KBM-7 (cell line): ENCODE measurements around the gene ANO9.
"Not testable (repeated sequence)": the region's sequence is repeated elsewhere in the genome, so short reads cannot be mapped to it uniquely, and the experiment has no call there.

ENCODE experiments used
- DNase-seq: peaks from one replicate; pipeline ENCODE4 v3.0.0-alpha.2; 2015
- in situ Hi-C: fragments of 300-500 bp; cut with MboI; formaldehyde crosslinking; loops from 2 replicates; pipeline ENCODE4 v1.14.3; 2020; ENCODE audit warnings: low sequenced_read_pairs, low pct_unique_long_range_greater_than_20kb, mixed read lengths

ANO9 gene

DNA sequence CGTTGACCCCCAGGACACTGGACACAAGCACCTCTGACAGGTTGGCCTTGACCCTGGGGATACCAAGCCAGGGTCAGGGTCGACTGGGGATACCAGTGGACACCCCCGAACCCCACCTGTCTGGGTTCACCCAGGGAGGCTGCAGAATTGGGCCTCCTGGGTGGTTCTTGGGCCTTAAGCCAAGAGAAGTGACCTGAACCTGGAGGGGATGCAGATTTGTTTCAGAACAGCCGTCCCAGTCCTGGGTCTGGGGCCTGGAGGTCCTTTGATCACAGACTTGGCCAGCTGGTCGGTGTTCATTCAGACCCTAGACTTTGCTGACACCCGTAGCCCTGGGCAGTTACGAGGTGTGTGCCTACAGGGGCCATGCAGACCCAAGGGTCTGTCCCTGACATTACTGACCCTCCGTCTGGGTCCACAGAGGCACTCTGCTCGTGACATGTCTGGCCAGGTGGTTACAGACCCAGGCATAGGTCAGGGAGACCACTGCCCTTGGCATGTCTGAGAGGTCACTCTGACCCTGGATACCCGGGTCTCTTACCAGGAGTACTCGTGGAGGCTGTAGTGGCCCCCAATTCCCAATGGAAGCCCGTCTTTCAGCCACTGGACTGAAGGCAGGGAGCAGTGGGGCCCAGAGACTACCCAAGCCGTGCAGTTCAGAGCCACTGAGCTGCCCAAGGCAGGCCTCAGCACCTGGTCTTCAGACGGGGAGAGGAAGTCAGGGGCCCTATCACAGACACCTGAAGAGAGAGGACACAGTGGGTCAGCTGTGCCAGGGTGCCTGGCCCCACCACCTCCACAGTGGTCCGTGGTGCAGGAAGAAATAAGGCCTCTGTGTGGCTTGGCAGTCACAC lies 33.4 kb downstream of the ANO9 start:
- in situ Hi-C loops, result no loop called here
- DNase-seq, result no peak

DNA sequence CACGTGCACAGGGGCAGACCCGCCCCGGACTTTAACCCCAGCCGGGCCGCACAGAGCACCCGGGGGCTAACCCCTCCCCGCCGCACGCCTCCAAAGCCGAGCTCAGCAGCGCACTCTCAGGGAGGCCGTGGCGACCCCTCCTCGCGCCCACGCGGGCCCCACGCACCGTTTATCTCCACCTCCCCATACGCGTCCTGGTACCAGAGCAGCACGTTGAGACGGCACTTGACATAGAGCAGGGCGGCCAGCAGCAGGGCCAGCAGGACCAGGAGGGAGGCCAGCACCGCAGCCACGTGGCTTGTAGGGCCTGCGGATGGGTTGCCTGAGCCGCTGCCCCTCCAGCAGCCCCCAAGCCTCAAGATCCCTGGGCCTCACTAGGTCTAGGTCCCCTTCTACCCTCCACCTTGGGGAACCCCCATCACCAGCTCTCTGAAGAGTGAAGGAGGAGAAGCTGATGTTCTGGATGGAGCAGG lies 34.1 kb downstream of the ANO9 start:
- in situ Hi-C loops, result no loop called here
- no peak for DNase-seq

DNA sequence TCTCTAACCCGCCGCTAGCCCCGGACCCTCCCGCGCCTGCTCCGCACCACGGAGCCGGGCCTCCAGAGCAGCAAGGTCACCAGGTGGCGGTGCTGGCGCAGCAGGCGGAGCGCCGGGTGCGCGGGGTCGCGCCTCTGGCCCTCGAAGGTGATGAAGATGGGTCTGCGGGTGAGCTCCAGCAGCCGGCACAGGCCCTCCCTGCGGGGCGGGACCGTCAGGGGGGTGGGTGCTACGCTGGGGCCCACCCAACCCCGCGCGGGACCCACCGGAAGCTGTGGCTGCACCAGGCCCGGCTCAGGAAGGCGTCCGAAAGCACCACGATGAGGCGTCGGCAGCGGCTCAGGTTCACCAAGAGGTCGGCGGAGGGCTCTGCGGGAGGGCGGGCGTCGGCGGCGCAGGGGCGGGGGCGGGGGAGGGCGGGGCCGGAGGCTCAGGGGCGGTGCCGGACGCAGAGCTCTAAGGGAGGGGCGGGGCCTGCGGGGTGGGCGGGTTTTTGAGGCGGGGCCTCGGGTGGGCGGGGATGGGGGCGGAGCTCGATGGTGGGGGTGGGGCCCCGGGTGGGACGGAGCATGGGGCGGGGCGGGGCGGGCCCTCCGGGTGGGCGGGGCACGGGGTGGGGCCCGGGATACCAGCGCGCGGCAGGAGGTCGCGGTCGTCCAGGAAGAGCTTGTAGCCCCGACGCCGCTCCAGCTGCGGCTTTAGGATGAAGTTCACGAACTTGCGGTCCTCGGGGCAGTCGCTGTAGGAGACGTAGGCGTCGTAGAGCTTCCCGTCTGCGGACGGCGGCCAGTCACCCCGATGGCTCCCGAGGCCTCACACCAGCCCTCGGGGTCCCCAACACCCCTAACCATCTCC lies 34.8 kb downstream of the ANO9 start:
- peak; percentile 83 for DNase-seq

DNA sequence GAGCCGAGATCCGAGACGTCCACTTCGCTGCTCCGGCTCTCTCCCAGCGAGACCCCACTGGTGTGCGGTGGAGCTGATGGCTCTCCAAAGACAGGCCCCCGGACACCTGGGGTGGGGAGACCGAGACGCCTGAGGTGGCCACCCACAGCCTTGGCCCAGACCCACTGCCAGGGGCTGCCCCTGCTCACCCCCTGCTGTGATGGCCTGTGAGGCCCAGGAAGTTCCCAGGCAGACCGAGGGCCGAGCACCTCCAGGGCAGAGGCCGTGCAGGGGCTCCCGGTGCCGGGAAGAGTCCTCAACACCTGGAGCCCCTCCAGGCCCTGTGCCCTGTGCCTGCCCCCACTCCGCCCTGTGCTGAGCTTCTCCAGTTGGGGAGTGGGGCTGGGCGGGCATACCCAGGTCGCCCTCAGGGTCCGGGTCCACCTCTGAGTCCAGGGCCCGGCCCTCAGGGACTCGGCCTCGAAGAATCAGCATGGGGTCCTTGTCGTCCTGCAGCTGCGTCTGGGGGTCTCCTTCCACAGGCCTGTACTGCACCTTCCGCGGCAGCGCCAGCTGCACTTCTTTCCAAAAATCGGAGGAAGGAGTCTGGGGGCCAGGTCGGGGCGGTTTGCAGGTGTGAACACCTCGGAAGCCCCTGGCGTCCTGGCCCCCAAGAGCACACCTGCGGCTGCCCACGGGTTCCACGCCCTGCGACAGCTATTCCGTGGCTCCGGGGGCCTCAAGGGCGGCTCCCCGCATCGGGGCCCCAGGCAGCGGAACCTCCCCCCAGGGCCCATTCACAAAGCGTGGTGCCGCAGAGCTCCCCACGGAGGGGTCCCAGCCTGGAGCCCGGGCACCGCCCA lies 35.6 kb downstream of the ANO9 start:
- in situ Hi-C loops, result no loop called here
- no peak for DNase-seq

More for the DNA sequence above, 34.8 kb downstream of the ANO9 start:
- in situ Hi-C loops, result no loop called here

DNA sequence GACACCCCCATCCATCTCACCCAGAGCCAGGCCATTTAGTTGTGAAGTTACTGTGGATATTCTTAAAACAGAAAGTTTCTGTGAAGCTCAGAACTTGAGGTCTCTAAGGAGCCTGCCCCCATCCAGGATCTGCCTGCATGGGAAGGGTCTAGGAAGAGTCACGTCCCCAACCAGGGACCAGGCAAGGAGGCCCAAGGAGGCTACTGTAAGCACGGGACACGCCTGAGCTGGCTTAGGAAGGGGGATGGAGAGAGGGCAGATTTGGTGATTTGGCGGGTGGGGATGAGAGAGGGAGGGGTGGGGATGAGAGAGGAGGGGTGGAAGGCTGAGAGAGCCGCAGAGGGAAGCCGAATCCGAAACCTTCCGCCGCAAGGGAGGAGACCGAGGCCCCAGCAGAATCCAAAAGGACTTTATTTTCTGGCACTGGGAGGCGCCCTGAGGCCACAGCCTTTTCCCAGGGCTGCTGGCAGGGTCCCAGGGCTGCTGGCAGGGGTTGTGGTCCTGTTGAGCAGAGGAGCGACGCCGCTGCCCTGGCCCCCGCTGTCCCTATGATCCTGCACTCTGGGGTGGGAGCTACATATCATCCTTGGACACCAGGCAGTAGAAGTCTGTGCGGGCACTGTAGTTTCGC lies 36.4 kb downstream of the ANO9 start:
- in situ Hi-C loops, result no loop called here
- DNase-seq, result no peak

DNA sequence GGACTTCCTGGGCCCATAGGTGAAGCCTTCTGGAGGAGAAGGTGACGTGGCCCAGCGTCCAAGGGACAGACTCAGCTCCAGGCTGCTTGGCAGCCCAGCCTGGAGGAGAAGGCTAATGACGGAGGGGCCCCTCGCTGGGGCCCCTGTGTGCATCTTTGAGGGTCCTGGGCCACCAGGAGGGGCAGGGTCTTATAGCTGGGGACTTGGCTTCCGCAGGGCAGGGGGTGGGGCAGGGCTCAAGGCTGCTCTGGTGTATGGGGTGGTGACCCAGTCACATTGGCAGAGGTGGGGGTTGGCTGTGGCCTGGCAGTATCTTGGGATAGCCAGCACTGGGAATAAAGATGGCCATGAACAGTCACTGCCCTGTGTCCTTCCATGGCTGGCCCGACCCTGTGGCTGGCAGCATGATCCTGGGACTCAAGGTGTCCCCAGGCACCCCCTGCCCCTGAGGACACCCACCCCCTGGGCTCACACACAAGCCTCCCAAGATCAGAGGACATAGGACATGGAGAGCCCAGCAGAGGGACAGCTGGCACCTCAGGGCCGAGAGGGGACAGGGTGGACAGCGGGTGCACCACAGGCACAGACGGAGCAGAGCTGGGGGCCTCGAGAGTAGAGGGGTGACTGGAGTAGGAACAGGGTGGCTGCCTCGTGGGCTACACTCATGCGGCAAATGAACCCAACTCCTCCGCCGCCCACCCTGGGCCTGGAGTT lies 37.1 kb downstream of the ANO9 start:
- DNase-seq, result no peak
- in situ Hi-C loops, result no loop called here

DNA sequence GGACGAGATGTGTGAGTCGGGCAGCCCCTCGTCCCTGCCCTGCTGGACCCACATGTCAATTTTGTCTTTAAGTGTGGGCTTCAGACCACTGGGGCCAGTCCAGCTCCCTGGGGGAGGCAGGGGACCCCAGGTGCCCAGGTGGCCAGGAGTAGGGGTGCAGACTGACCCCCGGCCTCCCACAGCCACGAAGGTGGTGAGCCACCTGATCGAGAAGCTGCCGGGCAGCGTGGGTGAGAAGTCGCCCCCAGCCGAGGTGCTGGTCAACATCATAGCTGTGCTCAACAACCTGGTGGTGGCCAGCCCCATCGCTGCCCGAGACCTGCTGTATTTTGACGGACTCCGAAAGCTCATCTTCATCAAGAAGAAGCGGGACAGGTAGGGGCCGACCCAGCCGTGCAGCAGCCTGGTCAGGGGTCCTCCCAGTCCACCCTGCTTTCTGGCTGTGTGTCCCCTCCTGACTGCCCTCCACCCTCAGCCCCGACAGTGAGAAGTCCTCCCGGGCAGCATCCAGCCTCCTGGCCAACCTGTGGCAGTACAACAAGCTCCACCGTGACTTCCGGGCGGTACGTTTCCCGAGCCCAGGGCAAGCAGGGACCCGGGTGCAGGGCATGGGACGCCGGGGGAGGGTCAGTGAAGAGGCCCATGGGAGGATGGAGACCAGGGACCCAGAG lies 37.9 kb downstream of the ANO9 start:
- in situ Hi-C loops, result no loop called here
- no peak for DNase-seq

DNA sequence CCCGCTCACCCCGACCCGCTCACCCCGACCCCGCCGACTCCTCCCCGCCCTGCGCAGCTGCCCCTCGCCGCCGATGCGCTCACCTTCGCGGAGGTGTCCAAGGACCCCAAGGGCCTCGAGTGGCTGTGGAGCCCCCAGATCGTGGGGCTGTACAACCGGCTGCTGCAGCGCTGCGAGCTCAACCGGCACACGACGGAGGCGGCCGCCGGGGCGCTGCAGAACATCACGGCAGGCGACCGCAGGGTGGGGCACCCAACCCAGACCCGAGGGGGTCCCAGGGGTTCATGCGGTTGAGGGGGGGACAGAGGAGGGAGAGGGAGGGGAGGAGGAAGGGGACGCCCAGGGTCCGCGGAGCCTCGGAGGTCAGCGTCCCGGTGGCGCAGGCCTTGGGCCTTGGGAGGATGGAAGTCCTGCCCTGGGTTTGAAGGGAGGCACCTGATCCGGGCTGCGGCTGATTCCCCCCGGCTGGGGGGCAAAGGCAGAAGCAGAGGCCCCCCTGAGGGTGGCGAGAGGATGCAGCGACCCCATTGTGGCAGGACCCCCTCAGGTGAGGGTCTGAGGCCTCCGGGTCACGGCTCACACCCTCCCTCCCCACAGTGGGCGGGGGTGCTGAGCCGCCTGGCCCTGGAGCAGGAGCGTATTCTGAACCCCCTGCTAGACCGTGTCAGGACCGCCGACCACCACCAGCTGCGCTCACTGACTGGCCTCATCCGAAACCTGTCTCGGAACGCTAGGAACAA lies 38.6 kb downstream of the ANO9 start:
- in situ Hi-C loops, result no loop called here

DNA sequence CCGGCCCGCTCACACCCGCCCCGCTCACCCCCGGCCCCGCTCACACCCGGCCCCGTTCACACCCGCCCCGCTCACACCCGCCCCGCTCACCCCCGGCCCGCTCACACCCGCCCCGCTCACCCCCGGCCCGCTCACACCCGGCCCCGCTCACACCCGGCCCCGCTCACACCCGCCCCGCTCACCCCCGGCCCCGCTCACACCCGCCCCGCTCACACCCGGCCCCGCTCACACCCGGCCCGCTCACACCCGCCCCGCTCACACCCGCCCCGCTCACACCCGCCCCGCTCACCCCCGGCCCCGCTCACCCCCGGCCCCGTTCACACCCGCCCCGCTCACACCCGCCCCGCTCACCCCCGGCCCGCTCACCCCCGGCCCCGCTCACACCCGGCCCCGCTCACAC lies 40.6 kb downstream of the ANO9 start:
- DNase-seq, in situ Hi-C loops: not testable (repeated sequence)

More for the DNA sequence above, 38.6 kb downstream of the ANO9 start:
- DNase-seq, result no peak

DNA sequence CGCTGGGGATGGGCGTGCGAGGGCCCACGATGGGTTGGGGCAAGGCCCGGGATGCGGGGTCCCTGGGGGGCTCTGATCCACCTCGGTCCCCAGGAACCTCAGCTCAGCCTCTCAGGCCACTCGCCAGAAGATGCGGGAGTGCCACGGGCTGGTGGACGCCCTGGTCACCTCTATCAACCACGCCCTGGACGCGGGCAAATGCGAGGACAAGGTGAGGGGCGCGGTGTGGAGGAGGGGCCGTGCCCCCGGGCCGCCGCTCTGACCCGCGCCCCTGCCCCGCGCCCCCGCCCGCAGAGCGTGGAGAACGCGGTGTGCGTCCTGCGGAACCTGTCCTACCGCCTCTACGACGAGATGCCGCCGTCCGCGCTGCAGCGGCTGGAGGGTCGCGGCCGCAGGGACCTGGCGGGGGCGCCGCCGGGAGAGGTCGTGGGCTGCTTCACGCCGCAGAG lies 41.5 kb downstream of the ANO9 start:
- in situ Hi-C loops, result no loop called here
- no peak for DNase-seq

DNA sequence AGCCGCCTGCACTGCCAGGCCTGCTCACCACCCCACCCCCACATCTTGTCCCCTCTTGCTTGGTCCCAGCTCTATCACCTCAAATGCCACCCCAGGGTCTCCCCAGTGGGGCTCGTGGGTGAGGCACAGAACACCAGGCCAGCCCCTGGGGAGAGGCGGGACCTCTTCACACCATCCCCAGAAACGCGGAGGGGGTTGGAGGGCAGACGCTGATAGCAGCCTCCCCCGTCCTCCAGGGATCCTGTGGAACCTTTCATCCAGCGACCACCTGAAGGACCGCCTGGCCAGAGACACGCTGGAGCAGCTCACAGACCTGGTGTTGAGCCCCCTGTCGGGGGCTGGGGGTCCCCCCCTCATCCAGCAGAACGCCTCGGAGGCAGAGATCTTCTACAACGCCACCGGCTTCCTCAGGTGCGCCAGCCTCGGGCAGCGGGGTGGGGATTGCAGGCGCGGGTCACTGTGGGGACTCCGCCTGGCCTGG lies 42.0 kb downstream of the ANO9 start:
- in situ Hi-C loops, result no loop called here
- no peak for DNase-seq

DNA sequence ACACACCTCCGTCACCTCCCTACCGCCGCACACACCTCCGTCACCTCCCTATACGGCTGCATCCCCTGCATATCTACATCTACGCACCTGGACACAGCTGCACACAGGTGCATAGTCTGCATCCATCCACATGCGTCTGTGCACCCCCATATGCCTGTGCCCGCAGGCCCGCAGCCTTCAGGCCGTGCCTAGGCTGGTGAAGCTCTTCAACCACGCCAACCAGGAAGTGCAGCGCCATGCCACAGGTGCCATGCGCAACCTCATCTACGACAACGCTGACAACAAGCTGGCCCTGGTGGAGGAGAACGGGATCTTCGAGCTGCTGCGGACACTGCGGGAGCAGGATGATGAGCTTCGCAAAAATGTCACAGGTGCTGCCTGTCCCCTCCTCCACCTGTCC lies 43.0 kb downstream of the ANO9 start:
- in situ Hi-C loops, result no loop called here
- peak; percentile 12 for DNase-seq

DNA sequence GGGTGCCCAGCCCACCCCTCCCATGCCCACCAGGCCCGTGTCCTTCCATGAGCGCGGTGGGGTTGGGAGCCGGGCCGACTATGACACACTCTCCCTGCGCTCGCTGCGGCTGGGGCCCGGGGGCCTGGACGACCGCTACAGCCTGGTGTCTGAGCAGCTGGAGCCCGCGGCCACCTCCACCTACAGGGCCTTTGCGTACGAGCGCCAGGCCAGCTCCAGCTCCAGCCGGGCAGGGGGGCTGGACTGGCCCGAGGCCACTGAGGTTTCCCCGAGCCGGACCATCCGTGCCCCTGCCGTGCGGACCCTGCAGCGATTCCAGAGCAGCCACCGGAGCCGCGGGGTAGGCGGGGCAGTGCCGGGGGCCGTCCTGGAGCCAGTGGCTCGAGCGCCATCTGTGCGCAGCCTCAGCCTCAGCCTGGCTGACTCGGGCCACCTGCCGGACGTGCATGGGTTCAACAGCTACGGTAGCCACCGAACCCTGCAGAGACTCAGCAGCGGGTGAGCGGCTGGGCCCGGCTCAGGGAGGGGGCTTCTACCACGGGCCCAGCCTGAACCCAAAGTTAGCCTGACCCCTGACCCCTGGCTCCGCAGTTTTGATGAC lies 44.8 kb downstream of the ANO9 start:
- peak; percentile 78 for DNase-seq
- in situ Hi-C loops, result no loop called here

DNA sequence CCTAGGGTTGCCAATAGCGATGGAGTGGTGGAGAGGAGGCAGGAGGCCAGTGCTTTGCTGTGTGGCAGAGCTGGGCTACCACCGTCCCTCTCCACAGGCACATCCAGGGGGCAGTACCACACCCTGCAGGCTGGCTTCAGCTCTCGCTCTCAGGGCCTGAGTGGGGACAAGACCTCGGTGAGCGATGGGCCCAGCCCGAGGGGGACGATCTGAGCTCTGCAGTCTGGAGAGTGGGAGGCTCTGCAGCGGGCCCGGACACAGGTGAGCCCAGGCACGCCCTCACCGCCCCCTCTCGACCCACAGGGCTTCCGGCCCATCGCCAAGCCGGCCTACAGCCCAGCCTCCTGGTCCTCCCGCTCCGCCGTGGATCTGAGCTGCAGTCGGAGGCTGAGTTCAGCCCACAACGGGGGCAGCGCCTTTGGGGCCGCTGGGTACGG lies 45.3 kb downstream of the ANO9 start:
- no peak for DNase-seq
- in situ Hi-C loops, result no loop called here

DNA sequence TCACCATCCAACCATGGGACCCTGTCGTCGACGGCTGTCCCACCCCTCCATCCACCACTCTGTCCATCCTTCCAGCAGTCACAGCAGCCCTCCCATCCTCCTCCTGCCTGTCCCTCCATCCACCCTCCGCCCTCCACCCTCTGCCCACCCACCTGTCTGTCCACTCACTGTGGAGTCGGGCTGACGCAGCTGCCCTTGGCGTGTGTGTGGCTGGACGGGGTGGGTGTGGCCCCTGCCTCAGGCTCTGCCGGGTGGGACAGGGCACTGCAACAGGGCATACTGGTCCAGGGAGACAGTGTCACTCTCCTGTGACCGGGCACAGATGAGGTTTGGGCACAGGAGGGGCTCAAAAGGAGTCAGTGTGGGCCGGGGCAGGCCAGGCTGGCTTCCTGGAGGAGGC lies 45.9 kb downstream of the ANO9 start:
- in situ Hi-C loops, result no loop called here
- no peak for DNase-seq

DNA sequence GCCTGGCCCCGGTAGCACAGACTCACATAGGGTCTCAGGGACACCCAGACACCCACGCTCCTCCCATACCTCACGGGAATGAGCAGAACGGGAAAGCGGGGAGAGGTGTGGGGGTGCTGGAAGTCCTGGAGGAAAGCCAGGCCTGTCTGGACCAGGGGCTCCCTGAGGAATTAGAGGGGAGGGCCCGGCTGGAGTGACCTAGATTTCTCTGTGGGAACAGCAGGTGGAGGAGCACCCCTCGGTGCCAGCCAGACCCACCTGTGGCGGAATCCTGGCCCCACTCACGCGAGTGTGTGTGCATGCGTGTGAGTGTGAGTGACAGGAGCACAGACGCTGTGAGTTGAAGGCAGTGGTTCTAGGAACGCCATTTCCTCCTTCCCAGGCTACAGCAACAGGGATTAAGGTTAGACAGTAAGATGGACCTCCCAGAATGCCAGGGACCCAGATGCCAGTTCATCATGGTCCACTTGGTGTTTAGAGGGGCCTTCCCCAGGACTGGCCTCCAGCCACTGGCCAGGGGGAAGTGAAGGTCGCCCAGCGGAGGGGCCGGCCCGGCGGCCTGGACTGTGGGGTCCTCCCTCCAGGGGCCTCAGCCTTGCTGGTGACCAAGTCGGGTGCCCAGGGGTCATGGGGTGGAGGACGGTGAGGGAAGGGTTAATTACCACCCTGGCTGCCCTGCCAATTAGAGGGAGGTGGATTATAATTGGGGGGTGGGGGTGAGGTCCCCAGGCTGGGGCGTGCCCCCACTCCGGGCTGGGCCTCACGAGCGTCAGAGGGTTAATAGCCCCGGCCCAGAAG lies 46.8 kb downstream of the ANO9 start:
- in situ Hi-C loops, result no loop called here

More for the DNA sequence above, 46.8 kb downstream of the ANO9 start:
- no peak for DNase-seq
